HG03469 (cell line): ENCODE data around the gene PAEP.

Source experiments
- ATAC-seq: cut with Tn5 transposase; IDR thresholded peaks from one replicate; pipeline ENCODE4 v1.9.1; 2021; ENCODE audit warnings: mild to moderate bottlenecking, moderate library complexity, moderate number of reproducible peaks; ENCODE audit not compliant: unreplicated experiment

Gene PAEP

DNA sequence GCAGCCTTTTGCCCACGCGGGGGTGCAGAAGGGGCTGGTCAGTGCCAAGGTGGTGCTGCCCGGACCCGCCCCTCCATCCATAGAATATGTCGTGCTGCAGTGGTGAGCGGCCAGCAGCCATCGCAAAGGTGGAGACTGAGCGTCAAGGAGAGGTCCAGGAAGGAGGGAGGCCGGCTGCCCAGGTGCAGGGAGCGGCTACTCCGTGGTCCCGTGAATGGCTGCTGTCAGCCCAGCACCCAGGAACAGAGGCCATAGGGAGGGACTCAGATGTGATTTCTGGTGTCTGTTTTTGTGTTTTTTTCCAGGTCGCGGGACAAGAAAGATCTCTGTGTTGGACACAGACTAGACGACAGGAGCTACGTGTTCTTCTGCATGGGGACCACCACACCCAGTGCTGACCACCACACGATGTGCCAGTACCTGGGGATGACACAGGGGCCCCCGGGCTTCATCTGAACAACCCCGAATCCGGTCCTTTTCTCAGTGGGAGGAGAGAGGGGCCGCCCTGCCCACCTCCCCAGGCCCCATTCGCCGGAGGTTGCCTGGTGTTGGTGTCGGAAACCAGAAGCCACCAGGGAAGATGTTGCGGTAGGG is 29.0 kb downstream of the PAEP start:
- ATAC-seq, result no peak

DNA sequence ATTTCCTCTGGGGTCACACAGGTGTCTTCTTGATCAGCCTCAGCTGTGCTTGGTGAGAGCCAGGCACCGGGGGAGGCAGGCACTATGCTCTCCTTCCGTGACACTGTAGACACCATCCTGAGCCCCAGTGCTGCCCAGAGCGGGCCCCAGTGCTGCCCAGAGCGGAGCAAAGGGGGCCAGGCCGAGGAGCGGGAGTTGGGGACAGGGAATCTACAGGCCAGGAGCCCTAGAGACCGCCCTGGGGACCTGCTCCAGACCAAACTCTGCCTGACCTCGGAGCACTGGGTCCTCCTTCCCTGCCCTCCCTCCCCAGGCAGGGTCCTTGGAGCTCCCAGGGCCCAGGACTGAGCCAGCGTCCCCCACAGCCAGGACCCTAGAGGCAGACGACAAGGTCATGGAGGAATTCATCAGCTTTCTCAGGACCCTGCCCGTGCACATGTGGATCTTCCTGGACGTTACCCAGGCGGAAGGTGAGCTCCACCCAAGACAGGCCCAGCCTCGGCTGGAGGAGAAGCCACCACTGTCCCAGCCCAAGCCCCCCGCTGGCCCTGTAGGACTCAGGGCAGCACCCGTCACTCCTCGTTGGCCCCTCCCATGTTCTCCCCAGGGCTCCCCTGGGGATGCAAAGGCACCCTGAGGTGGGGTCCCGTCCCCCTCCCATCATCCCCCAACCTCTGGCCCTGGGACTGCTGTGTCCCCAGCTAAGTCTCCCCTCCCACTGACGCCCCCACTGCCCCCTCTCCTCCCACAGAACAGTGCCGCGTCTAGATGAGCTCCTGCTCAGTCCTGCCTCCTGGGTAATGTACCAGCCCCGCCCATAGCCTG is 30.2 kb downstream of the PAEP start:
- ATAC-seq, result no peak

DNA sequence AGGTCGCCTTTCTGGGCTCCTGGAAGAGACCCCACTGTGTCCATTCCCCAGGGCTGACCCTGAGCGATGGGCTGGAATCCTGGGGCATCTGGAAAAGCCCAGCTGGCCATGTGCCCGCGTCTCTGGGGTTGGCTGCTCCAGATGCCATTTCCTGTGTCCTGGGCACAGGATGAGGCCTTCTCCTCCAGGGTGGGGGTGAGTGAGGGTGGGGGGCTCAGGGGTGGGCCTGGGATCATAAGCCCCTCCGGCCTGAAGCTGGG is 30.7 kb downstream of the PAEP start:
- no peak for ATAC-seq

DNA sequence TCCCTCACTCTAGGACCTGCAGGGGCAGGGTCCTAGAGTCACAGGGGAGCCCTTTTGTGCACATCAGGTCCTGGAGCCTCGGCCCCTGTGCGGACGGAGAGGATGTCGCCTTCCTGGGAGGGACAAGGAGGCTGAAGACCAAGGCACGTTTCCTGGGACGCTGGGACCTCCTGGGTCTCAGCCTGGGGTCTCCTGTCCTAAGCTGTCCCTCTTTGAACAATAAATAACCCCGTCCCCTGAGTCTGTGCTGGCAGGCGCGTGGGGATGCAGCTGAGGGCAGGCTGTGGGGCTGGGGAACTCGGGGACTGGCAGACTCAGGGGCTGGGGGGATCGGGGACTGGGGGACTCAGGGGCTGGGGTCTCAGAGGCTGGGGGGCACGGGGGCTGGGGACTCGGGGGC is 31.1 kb downstream of the PAEP start:
- no peak for ATAC-seq

DNA sequence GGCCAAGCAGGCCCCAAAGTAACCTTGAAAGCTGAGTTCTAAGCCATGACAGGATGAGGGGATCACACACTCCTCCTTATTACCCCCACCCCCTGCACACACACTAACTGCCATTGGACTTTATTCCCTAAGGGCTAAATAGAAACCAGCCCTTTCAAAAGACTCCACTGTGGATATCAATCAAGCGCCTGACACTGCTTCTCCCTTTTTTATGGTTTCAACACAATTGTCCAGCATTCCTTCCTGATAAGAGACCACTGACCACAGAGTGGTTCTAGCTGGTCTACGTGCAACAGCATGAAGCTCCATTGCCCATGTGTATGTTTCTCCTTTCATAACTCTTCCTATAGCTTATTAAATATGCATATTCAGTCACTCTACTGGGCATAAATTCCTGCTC is 34.7 kb downstream of the PAEP start:
- no peak for ATAC-seq

DNA sequence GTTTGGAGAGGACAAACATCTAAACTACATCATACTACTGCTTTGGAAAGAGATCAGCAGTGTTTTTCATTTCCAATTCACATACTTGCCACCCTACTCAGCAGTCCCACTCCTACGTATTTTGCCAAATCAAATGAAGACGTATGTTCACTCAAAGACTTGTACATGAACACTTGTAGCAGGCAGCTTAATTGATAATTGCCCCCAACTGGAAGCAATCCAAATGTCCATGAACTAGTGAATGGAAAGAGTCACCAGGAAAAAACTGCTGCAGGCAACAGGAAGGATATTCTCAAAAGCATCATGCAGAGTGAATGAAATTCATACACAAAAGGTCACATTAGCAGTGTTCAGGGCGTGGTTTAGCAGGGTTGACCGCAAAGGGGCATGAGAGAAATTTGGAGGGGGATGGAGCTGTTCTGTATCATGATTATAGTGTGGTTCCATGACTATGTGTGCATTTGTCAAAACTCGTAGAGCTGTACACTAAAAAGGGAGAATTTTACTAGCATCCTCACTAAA is 38.8 kb downstream of the PAEP start:
- ATAC-seq, result no peak

DNA sequence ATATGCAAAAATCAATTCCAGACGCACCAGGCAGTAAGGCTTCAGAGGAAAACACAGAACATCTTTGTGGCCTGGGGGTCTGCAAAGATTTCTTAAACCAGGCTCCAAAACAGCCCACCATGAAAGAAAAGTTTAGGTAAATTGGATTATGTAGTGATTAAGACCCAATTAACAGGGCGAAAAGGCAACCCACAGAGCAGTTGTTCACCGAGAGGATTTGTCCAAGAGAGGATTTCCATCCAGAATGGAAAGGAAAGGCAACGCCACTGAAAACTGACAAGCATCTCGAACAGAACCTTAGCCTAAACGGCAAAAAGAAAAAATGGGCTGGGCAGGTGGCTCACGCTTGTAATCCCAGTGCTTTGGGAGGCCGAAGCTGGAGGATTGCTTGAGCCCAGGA is 40.4 kb downstream of the PAEP start:
- no peak for ATAC-seq

DNA sequence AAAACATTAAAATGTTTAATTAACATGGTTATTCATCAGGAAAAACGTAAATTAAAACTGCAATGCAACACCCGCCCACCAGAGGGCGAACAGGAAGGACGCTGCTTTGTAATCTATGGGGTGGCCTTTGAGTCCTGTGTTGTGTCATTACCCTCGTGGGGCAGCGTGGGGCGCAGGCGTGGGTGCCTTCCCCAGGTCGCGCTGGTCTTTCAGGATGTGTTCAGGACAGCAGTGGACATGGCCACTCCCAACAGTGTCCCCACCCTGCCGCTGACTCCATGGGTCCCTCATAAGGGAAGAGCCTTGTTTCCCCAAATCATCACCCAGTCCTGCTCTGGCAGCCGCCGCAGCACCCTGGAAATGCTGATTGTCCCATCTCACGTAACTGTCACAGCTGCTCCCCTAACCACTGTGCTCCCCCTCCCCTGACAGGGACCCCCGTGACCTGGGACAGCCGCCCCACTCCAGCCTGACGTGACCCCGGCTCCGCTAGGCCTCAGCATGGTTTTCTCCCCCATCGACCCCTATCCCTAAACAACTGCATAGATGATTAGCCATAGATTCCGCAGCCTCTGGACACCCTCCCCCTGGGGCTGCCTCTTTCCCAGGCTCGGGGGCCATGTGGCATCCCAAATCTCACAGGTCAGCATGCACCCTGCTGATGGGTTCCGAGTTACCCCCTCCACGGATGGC is 41.4 kb downstream of the PAEP start:
- ATAC-seq, result no peak

DNA sequence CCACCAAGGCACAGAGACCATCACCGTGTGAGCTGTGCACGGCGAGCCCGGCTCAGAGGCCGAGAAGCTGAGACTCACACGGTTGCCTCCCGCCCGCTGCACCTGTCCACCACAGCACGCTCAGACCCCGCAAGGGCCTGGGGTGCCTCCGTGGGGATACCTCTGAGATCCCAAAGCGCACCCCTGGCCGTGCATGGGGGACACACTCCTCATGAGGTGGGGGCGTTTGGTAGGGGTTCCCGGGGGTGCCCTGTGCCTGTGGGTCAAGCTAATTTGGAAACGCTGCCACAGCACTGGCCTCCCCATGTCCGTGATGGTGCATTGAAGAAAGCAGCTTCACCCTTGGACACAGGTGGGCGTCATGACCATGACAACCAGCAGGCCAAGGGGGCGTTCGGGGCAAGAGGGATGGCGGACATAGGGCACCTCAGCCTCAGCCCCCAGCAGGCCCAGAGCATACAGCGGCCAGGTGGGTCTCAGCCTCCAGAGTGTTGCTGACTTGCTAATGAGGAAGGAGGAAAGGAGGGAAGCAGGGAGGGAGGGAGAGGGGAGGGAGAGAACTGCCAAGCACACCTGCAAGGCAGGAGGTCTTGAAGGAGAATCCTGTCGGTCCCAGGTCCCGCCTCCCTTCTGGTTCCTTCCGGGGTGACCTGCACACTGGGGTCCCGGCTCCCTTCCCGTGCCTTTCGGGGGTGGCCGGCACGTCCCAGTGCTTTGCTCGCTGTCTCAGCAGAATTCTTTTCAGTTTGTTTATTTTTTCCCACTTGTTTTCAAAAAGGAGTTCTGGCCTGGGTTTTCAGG is 43.1 kb downstream of the PAEP start:
- ATAC-seq, result no peak

DNA sequence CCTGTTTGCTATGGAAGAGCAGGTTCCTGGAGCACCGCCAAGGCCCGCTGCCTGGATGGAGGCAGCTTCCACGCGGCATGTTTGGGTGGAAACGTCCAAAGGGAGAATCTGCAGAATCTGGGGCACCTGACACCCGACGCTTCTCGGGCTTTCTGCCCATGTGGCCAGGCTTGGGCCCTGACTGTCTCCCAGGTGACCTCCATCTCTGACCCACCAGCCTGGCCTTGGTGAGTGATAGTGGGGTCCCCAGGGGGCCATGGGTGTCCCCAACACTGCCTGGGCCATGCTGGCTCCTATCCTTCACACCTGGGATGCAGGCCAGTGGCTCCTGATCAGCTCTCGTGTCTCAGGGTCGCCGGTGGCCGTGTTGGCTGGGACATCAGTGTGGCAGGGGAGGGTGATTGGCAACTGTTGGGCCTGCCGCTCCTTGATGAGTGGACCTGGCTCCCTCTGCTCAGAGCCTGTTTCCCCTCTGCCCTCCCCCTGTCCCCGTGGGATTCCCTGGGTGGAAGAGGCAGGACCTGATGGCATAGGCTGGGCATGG is 43.8 kb downstream of the PAEP start:
- ATAC-seq, result no peak

DNA sequence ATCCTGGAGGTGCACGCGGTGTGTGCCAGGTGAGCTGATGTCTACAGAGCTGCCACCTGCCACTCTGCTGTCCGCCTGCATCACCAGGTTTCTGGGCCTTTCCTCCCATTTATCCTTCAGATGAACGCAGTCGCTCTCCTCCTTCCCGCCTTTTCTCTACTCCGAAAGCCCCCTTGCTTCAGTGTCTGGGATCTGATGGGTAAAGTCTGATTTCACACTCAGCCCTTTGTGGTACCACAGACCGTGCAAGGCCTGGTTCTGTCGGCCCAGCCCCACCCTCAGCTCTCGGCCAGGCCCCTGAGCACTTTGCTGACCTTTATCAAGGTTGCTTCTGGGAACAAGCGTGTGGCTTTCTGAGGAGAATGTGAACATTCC is 45.3 kb downstream of the PAEP start:
- no peak for ATAC-seq

DNA sequence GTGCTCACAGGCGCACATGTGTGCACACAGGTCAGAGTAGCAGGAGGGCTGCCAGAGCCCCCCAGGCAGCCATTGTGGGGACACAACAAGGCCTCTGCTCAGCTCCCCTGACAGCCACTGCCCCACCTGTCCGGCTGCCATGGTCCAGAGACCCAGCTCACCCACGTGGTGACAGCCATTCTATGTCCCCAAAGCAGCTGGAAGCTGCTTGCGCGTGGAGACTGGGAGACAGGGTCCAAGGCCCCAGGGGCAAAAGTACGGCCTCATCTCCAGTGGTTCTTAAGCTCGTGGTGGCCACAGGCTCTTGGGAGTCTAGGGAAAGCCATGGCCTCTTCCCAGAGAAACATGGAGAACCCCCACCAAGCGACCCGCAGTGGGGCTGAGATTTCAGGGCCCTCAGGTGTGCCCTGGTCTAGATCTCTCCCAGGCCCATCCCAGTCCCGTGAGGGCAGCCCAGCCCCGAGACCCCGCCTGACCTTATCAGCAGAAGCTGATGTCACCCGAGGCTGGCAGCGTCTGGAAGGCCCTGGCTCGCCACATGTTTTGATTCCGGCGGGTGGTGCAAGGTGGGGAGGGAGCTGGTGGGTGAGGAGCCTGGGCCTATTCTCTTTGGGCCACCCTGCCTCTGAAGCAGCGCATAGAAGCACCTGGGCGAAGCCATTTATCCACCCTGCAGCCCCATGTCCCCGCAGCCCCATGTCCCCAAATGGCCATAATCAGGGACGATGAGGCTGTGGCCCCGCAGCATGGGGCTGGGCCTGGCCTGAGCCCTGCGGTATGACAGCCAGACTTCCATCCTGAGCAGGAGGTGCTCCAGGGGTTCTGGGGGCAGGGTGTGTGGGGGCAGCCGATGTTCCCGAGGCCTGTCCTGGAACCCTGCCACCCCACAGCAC is 46.1 kb downstream of the PAEP start:
- no peak for ATAC-seq

DNA sequence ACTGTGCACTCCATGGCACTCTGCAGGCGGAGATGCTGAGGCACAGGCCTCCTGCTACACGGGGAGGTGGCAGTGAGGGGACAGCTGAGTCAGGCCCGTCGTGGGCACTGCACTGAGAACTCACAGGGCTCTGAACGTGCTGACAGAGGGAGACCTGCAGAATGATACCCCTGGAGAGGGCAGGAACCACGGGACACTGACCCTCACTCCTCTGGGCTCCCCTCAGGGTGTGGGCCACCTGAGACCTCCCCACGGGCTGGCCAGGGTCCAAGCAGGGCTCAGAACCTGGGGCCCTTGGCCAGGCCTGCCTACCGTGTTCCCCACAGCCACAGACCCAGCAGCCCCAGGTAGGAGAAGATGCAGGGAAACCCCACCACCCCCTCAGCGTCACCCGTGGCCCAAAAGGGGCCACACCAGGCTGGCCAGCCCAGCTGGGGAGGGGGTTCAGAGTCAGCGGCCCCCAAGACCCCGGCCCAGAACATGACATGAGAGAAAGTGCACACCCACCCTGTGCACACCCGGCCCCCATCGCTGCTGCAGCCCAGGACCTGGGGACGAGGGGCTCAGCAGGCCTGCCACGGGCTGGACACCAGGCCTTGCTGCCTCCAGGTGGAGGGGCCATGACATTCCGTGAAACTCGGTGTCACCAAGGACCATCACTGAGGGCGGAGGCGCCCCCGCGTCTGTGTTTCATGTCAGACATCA is 46.9 kb downstream of the PAEP start:
- no peak for ATAC-seq

DNA sequence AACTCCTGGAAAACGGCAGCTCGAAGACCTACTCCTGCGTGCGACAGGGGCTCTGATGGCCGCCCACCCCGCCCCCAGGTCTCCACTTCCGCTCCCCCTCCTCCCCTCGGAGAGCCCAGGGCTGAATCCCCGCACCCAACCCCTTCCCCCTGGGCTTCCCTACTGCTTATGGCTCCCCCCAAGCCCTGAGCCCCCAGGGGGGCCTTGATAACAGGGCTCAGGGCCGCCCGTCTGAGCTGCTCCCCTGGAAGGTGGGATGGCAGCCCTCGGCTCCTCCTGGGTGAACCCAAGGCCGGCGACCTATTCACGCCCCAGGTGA is 47.4 kb downstream of the PAEP start:
- no peak for ATAC-seq

DNA sequence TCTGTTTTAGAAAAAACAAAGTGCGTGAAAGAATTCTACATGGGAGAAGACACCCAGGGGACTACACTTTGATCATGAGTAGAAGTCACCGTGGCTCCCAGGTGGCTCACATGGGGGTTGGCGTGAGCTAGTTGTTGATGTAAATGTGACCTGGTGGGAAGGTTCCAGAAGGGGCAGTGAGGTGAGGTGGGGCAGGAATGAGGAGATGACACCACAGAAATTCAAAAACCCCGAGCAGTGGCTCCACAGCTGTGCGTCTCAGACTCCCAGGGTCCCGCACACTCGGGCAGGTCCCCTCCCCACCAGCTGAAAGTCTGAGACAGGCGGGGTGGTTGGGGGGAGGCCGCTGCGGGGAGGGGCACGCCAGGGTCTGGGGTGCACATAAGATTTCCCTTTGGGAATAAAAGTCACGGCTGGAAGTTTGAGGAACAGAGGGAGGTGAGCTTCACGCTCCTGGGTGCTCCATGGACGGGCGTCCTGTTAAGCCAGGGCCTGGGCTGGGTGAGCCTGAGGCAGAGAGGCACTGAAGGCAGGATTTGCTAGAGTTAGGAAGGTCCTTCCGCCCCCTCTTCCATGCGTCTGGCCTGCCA is 47.9 kb downstream of the PAEP start:
- no peak for ATAC-seq

DNA sequence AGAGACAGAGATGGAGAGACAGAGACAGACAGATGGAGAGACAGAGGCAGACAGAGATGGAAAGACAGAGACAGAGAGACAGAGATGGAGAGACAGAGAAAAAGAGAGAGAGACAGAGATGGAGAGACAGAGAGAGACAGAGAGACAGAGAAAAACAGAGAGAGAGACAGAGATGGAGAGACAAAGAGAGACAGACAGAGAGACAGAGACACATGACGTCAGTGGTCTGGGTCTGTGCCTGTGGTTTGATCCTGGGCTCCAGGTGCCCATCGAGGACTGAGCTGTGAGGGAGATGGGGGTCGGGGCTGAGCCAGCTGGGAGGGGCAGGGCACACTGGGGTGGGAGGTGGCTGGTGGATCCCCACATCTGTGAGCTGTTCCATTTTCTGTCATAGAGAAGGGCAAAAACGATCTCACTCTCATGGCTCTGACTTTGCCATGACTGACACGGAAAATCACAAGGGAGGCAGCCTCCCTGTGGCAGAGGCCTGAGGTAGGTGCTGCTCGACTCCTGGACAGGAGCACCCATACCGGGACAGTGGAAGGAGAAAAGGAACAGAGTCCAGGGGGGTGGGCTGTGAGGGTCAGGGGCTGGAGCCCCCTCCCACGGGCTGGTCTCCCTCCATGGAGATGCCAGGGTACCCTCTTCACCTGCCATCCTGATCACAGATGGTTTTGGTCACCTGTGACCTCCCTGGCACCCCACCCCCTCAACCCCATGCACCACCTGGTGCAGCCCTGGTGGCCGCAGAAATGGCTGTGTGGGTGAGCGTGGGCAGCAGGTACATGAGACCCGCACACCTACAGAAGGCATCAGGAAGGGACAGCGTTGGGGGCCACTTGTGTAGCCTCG is 49.0 kb downstream of the PAEP start:
- no peak for ATAC-seq

DNA sequence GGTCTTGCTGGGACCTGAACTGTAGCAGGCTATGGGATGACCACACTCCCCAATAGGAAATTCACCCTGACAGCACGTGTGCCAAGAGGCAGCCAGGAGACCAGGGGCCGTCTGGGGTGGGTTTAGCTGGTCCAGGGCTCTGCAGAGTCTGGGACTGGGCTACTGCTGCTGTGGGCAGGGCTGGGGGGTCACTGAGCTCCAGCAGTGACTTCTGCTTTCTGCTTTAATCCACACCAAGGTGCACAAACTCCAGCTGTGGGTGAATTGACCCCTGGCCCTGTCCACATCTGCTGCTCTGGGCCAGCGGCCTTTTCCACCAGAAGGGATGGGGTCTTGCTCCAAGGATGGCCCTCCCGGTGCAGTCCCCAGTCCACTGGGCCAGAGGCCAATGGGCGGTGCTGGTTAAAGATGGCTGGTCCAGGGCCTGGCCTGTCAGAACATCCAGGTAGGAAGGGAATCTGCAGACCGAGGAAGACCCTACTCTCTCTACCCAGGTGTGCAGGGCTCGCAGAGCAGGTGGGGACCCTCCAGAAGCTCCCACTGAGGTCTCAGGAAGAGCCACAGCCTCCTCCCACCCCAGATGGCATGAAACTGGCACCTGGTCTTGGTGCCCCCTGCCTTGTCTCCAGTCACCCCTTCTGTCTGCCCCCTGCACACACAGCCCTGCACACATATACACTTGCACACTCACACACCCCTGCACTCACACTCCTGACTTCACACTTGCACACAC is 49.8 kb downstream of the PAEP start:
- ATAC-seq, result no peak

DNA sequence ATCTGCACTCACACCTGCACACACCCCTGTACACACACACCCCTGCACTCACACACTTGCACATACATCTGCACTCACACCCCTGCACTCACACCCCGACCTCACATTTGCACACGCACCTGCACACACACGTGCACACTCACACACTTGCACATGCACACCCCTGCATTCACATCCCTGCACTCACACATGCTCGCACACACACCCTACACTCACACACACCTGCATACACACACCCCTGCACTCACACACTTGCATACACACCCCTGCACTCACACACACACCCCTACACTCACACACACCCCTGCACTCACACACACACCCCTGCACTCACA is 50.3 kb downstream of the PAEP start:
- ATAC-seq, result no peak
